Measurements from ENCODE around the gene SLC2A4.
A peak's percentile ranks its signal among the peaks of the same experiment; 100 is the strongest.
"Not testable (repeated sequence)": the region's sequence is repeated elsewhere in the genome, so short reads cannot be mapped to it uniquely, and the experiment has no call there.

Gene SLC2A4

GRCh38 chr17:7324438-7324779, 42.9 kb downstream of the SLC2A4 start:
- DNase-seq (ENCODE audit: low spot score): no peak

GRCh38 chr17:7325031-7325528, 43.6 kb downstream of the SLC2A4 start:
- DNase-seq (ENCODE audit: low spot score): no peak

GRCh38 chr17:7326186-7326585, 44.7 kb downstream of the SLC2A4 start:
- no peak for DNase-seq (ENCODE audit: low spot score)

- DNase-seq (ENCODE audit: low spot score): no peak
These were observed 45.5 kb downstream of the SLC2A4 start for GRCh38 chr17:7327056-7327455.

GRCh38 chr17:7327501-7327900, 46.0 kb downstream of the SLC2A4 start:
- no peak for DNase-seq (ENCODE audit: low spot score)

GRCh38 chr17:7328009-7328408, 46.5 kb downstream of the SLC2A4 start:
- DNase-seq (ENCODE audit: low spot score): no peak

- no peak for DNase-seq (ENCODE audit: low spot score)
These were observed 47.4 kb downstream of the SLC2A4 start, which contains the start of gene NEURL4 for GRCh38 chr17:7328840-7329373. Gene NEURL4, minus strand, starts transcription at chr17:7329335. Its CDS starts 23 bp downstream, at chr17:7329312.

- DNase-seq (ENCODE audit: low spot score): peak; percentile 99
These were observed 48.0 kb downstream of the SLC2A4 start for GRCh38 chr17:7329374-7329996.

GRCh38 chr17:7329997-7330637, 48.6 kb downstream of the SLC2A4 start:
- peak; percentile 86 for DNase-seq (ENCODE audit: low spot score)

- DNase-seq (ENCODE audit: low spot score): no peak
These were observed 49.1 kb downstream of the SLC2A4 start for GRCh38 chr17:7330638-7331015.

GRCh38 chr17:7332111-7332510, 50.6 kb downstream of the SLC2A4 start:
- DNase-seq (ENCODE audit: low spot score): no peak

GRCh38 chr17:7332600-7333069, 51.1 kb downstream of the SLC2A4 start:
- DNase-seq (ENCODE audit: low spot score): not testable (repeated sequence)

- DNase-seq (ENCODE audit: low spot score): no peak
These were observed 53.5 kb downstream of the SLC2A4 start for GRCh38 chr17:7334938-7335538.

GRCh38 chr17:7335765-7336164, 54.2 kb downstream of the SLC2A4 start:
- DNase-seq (ENCODE audit: low spot score): not testable (repeated sequence)

- no peak for DNase-seq (ENCODE audit: low spot score)
These were observed 55.0 kb downstream of the SLC2A4 start, which contains the start of gene ACAP1 for GRCh38 chr17:7336240-7337175. Gene ACAP1, plus strand, starts transcription at chr17:7336529. Its CDS starts 206 bp downstream, at chr17:7336735.

GRCh38 chr17:7337600-7337999, 56.1 kb downstream of the SLC2A4 start:
- not testable (repeated sequence) for DNase-seq (ENCODE audit: low spot score)
